OCI-LY1 (cell line): ENCODE results near the gene TRAK1.

Experiments
- H2AFZ ChIP-seq: fragments of 200-600 bp; sonication (generic), shearing (Covaris generic); 2 replicates; pipeline ENCODE4 v1.6.0; 2014; ENCODE audit warnings: antibody characterized with exemption, mild to moderate bottlenecking, low read length
- H3F3A ChIP-seq: fragments of 200-600 bp; sonication (generic), shearing (Covaris generic); 2 replicates; pipeline ENCODE4 v1.6.0; 2014; ENCODE audit warnings: mild to moderate bottlenecking, antibody characterized with exemption, low read length, moderate library complexity; ENCODE audit not compliant: insufficient read depth
- H3K27ac ChIP-seq: fragments of 200-600 bp; sonication (generic); 2 replicates; pipeline ENCODE4 v1.5.1; 2014; ENCODE audit warnings: low read length, mixed run types, mild to moderate bottlenecking, low read depth; ENCODE audit not compliant: poor library complexity, severe bottlenecking
- H3K27me3 ChIP-seq: fragments of 200-600 bp; sonication (generic); 2 replicates; pipeline ENCODE4 v1.6.0; 2014; ENCODE audit warnings: antibody characterized with exemption, mild to moderate bottlenecking, low read length, moderate library complexity; ENCODE audit not compliant: insufficient read depth
- H3K36me3 ChIP-seq: fragments of 200-600 bp; sonication (generic); 2 replicates; pipeline ENCODE4 v1.6.1; 2014; ENCODE audit warnings: mild to moderate bottlenecking, antibody characterized with exemption, low read length, moderate library complexity, mixed read lengths; ENCODE audit not compliant: insufficient read depth
- H3K4me1 ChIP-seq: fragments of 200-600 bp; sonication (generic); 2 replicates; pipeline ENCODE4 v1.5.1; 2014; ENCODE audit warnings: mild to moderate bottlenecking, low read length, moderate library complexity; ENCODE audit not compliant: insufficient read depth, severe bottlenecking
- H3K4me2 ChIP-seq: fragments of 200-600 bp; sonication (generic), shearing (Covaris generic); 2 replicates; pipeline ENCODE4 v1.6.1; 2014; ENCODE audit warnings: low read length
- H3K4me3 ChIP-seq: fragments of 200-600 bp; sonication (generic); 2 replicates; pipeline ENCODE4 v1.5.1; 2014; ENCODE audit warnings: low read length, low read depth, mild to moderate bottlenecking, mixed read lengths; ENCODE audit not compliant: poor library complexity, severe bottlenecking
- H3K79me2 ChIP-seq: fragments of 200-600 bp; shearing (Covaris generic); 2 replicates; pipeline ENCODE4 v1.6.1; 2016; ENCODE audit warnings: mixed run types, low read length, mixed read lengths; ENCODE audit not compliant: insufficient read depth
- H3K9ac ChIP-seq: fragments of 200-600 bp; sonication (generic), shearing (Covaris generic); 2 replicates; pipeline ENCODE4 v1.6.1; 2014; ENCODE audit warnings: mild to moderate bottlenecking, low read length, mixed read lengths
- H3K9me2 ChIP-seq: fragments of 200-600 bp; sonication (generic), shearing (Covaris generic); 2 replicates; pipeline ENCODE4 v1.6.1; 2014; ENCODE audit warnings: low read depth, mild to moderate bottlenecking, low read length, mixed read lengths
- H3K9me3 ChIP-seq: fragments of 200-600 bp; shearing (Covaris generic); 2 replicates; pipeline ENCODE4 v1.6.1; 2014; ENCODE audit warnings: low read length, mixed read lengths
- H4K20me1 ChIP-seq: fragments of 200-600 bp; sonication (generic), shearing (Covaris generic); 2 replicates; pipeline ENCODE4 v1.6.0; 2016; ENCODE audit warnings: mild to moderate bottlenecking, low read length; ENCODE audit not compliant: insufficient read depth
- EZH2 ChIP-seq: fragments of 200-600 bp; sonication (generic), shearing (Covaris generic); IDR thresholded peaks from 2 replicates; pipeline ENCODE4 v1.8.0; 2017; ENCODE audit warnings: borderline replicate concordance, mixed run types, mild to moderate bottlenecking, antibody characterized with exemption, low read length, moderate library complexity, mixed read lengths
- TF ChIP-seq, protein P1 (sequence below): fragments of 200-600 bp; sonication (generic), shearing (Covaris generic); IDR thresholded peaks from 2 replicates; pipeline ENCODE4 v1.5.1; 2017; ENCODE audit warnings: mild to moderate bottlenecking, antibody characterized with exemption, low read length, moderate library complexity, mixed read lengths

The TRAK1 gene

DNA sequence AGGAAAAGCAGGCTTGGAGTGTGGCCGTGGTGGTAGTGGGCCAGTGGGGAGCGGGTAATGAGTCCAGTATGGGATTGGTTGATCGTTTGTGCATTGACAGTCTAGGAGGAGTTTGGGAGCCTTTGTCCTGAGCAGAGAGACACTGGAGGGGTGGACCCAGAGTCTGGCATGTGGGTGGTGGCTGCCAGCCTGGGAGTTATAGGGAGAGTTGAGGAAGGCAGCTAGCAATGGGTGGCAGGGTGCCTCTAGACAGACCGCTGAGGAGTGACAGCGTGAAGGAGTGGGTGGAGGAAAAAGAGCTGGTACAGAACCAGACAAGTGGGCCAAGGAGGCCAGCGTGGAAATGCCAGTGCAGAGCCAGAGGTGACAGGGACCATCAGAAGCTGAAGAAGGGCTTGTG, 176.7 kb downstream of the TRAK1 start:
- Histone ChIP-seq H3K36me3 (no peaks in the 10 kb centered on the region), H3K27me3 (peaks cover 4% of the 10 kb centered on the region; the same call in 1 of the 2 replicates), H3K9me2 (no peaks in the 10 kb centered on the region), H3K79me2 (no peaks in the 10 kb centered on the region), H4K20me1 (no peaks in the 10 kb centered on the region), H3K27ac (no peak overlapping the region), H3K9me3 (no peaks in the 10 kb centered on the region), H3K4me2 (no peak overlapping the region), H3F3A (no peaks in the 10 kb centered on the region), H3K4me3 (no peak overlapping the region), H3K9ac (no peak overlapping the region), H2AFZ (no peak overlapping the region), H3K4me1 (no peaks in the 10 kb centered on the region)
- TF ChIP-seq, protein P1, sequence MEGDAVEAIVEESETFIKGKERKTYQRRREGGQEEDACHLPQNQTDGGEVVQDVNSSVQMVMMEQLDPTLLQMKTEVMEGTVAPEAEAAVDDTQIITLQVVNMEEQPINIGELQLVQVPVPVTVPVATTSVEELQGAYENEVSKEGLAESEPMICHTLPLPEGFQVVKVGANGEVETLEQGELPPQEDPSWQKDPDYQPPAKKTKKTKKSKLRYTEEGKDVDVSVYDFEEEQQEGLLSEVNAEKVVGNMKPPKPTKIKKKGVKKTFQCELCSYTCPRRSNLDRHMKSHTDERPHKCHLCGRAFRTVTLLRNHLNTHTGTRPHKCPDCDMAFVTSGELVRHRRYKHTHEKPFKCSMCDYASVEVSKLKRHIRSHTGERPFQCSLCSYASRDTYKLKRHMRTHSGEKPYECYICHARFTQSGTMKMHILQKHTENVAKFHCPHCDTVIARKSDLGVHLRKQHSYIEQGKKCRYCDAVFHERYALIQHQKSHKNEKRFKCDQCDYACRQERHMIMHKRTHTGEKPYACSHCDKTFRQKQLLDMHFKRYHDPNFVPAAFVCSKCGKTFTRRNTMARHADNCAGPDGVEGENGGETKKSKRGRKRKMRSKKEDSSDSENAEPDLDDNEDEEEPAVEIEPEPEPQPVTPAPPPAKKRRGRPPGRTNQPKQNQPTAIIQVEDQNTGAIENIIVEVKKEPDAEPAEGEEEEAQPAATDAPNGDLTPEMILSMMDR = no peak
- TF ChIP-seq EZH2 = no peak

DNA sequence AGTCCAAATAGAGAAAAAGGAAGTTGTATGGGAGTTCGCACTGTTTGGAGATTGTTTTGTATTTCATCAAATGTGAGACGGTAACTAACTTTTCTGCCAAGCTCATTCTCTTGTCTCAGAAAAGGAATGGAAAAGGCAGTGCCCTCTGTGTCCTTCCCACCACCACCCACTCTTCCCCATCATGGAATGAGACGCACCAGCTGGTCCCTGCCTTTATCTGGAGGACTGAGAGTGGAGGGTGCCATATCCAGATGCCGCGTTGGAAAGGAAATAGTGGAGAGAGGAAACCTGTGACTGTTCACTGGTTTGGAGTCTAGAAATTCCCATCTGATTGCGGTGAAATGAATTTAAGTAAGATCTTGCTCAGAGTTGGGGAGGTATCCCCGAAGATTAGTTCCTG, 178.5 kb downstream of the TRAK1 start:
- H3K27me3 ChIP-seq = peaks cover 3% of the 10 kb centered on the region; the same call in 1 of the 2 replicates
- no peaks in the 10 kb centered on the region for H3F3A ChIP-seq
- H3K4me1 ChIP-seq = no peaks in the 10 kb centered on the region
- no peak overlapping the region for H2AFZ ChIP-seq
- no peaks in the 10 kb centered on the region for H3K9me3 ChIP-seq
- H3K27ac ChIP-seq = no peak overlapping the region
- H4K20me1 ChIP-seq = no peaks in the 10 kb centered on the region
- H3K36me3 ChIP-seq = no peaks in the 10 kb centered on the region
- no peaks in the 10 kb centered on the region for H3K79me2 ChIP-seq
- TF ChIP-seq EZH2 = no peak
- TF ChIP-seq, protein P1 = no peak
- no peak overlapping the region for H3K9ac ChIP-seq
- no peak overlapping the region for H3K4me2 ChIP-seq
- H3K9me2 ChIP-seq = no peaks in the 10 kb centered on the region
- no peak overlapping the region for H3K4me3 ChIP-seq

- H3K9me3 ChIP-seq = no peaks in the 10 kb centered on the region
- H3K27me3 ChIP-seq = no peaks in the 10 kb centered on the region
Observed at GRCh38 chr3:42270561-42270960, 179.4 kb downstream of the TRAK1 start.

More at GRCh38 chr3:42270561-42270960, 179.4 kb downstream of the TRAK1 start:
- H3K9ac ChIP-seq = no peak overlapping the region
- TF ChIP-seq EZH2 = no peak
- TF ChIP-seq, protein P1 = no peak
- no peaks in the 10 kb centered on the region for H3F3A ChIP-seq
- no peak overlapping the region for H3K4me3 ChIP-seq
- H2AFZ ChIP-seq = no peak overlapping the region
- no peaks in the 10 kb centered on the region for H3K79me2 ChIP-seq
- H4K20me1 ChIP-seq = no peaks in the 10 kb centered on the region
- H3K4me1 ChIP-seq = no peaks in the 10 kb centered on the region
- H3K36me3 ChIP-seq = no peaks in the 10 kb centered on the region
- no peaks in the 10 kb centered on the region for H3K9me2 ChIP-seq
- no peak overlapping the region for H3K27ac ChIP-seq
- H3K4me2 ChIP-seq = no peak overlapping the region
